Camera-type eye (tissue), 1 donor: ENCODE data around the gene CA7. TPM values are rescaled to one million over a fixed set of nuclear protein-coding genes. Genes with fewer than 3 reads are reported as not detected.

Experiments used
- total RNA-seq: library from RNA; depleted of rRNA; stranded (reverse); fragments of >200 nt; gene quantifications from one replicate; pipeline ENCODE4 v1.2.3, GENCODE V29; 2014

CA7 gene
- total RNA-seq: not detected

DNA sequence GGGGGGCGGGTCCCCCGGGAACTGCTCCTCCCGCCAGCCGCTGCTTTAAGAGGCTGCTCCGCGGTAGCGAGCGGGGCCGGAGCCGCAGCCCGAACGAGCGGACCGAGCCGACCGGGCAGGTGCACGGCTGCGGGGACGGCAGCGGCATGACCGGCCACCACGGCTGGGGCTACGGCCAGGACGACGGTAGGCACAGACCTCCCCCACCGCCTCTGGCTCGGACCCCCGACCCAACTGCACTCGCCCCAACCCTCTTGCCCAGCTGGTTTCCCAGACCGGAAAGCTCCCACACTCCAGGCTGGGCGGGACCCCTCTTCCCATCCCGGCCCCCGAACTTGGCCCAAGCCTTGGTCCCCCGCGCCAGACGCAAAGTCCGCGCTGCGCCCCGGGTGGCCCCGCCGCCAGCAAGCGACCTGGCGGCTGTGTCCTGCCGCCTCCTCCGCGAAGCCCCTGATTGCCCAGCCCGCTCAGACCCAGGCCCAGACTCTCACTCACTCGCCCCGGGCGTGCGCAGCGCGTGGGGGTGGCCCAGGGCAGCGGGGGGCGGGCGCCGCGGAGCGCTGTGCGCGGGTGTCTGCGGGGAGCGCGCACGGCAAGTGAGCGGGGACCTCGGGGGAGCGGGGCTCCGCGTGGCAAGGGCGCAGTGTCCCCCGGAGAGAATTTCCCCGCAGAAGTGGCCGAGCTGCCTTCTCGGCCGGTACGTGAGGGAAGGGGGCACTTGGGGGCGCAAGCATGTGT is at the start of gene CA7:
Gene CA7, plus strand, starts transcription at position 73 of the 738 bp plus-strand sequence. Its CDS starts 74 bp downstream, at position 147.

GRCh38 chr16:66801320-66802105 is 42.7 kb upstream of the CA7 start, which contains the start of gene TERB1:
TERB1 (minus strand) TSS chr16:66801584; CDS start chr16:66796798, 4,786 bp downstream.

GRCh38 chr16:66830422-66831404 is 13.5 kb upstream of the CA7 start, which contains the start of gene NAE1:
NAE1 (minus strand) TSS chr16:66830976; CDS start chr16:66830899, 77 bp downstream.

GRCh38 chr16:66880288-66881013 is 36.2 kb downstream of the CA7 start, which contains the start of gene PDP2:
PDP2 (plus strand) TSS chr16:66880515; CDS start chr16:66884285, 3,770 bp downstream.

Other genes with a start within 250 kb of the CA7 start
- gene CMTM3, start 239.7 kb upstream of the CA7 start, total RNA-seq: 21.8 TPM
- gene CMTM4, start 147.7 kb upstream of the CA7 start, total RNA-seq: 43.5 TPM
- 226 TPM for gene DYNC1LI2, start 92.8 kb upstream of the CA7 start, total RNA-seq
- gene TERB1, start 42.8 kb upstream of the CA7 start, total RNA-seq: not detected
- gene NAE1, start 13.4 kb upstream of the CA7 start, total RNA-seq: 90.3 TPM
- gene PDP2, start 36.1 kb downstream of the CA7 start, total RNA-seq: 12.7 TPM
- not detected for gene CDH16, start 74.5 kb downstream of the CA7 start, total RNA-seq
- 52.9 TPM for gene RRAD, start 81.1 kb downstream of the CA7 start, total RNA-seq
- 87.1 TPM for gene CIAO2B, start 90.0 kb downstream of the CA7 start, total RNA-seq
- 34.1 TPM for gene CES2, start 91.1 kb downstream of the CA7 start, total RNA-seq
- 0.77 TPM for gene CES3, start 116.9 kb downstream of the CA7 start, total RNA-seq
- 8.9 TPM for gene CES4A, start 144.2 kb downstream of the CA7 start, total RNA-seq
- gene CBFB, start 184.7 kb downstream of the CA7 start, total RNA-seq: 47.7 TPM